Measurements from ENCODE around the gene ANKRD11.

Gene ANKRD11

GRCh38 chr16:89507214-89507833 is 17.0 kb upstream of the ANKRD11 start:
- Histone ChIP-seq H3K4me1 (ENCODE audit: insufficient read depth, poor library complexity, severe bottlenecking) (peaks cover 27% of the 10 kb centered on the region), H3K36me3 (ENCODE audit: low read depth) (peaks cover 23% of the 10 kb centered on the region), H3K27me3 (ENCODE audit: insufficient read depth, poor library complexity, severe bottlenecking) (no peaks in the 10 kb centered on the region), H3K4me3 (ENCODE audit: severe bottlenecking) (peak overlapping the region; percentile 94), H3K9me3 (ENCODE audit: severe bottlenecking) (no peaks in the 10 kb centered on the region), H3K27ac (ENCODE audit: poor library complexity, severe bottlenecking) (peak overlapping the region; percentile 83)
- no peak for TF ChIP-seq CTCF (IDR thresholded peaks at IDR 0.05; ENCODE audit: poor library complexity, severe bottlenecking)
- ATAC-seq (ENCODE audit: low read depth) (peak; percentile 29), DNase-seq (ENCODE audit: low spot score) (no peak)

DNA sequence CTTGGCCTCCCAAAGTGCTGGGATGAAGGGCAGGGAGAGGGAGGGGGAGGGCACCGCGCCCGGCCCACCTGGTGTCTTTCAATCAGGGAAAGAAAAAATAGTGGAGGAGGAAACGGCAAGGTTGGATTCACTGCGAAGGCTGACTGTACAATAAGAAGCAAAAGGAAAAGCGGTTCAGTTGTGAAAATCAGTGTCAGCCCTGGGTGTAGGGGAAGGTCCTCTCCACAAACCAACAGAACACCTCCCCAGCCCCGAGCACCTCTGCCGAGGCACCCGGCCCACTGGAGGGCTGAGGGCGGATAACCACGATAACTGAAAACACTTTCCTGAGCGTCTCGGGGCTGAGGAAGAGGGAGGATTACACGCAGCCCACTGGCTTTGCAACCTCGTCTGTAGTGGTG is 16.4 kb upstream of the ANKRD11 start:
- no peaks in the 10 kb centered on the region for H3K9me3 ChIP-seq (ENCODE audit: severe bottlenecking)
- DNase-seq (ENCODE audit: low spot score) (no peak), ATAC-seq (ENCODE audit: low read depth) (no peak)
- H3K27ac ChIP-seq (ENCODE audit: poor library complexity, severe bottlenecking): peak overlapping the region; percentile 83
- peaks cover 30% of the 10 kb centered on the region for H3K4me1 ChIP-seq (ENCODE audit: insufficient read depth, poor library complexity, severe bottlenecking)
- no peak for TF ChIP-seq CTCF (IDR thresholded peaks at IDR 0.05; ENCODE audit: poor library complexity, severe bottlenecking)
- peak overlapping the region; percentile 94 for H3K4me3 ChIP-seq (ENCODE audit: severe bottlenecking)
- no peaks in the 10 kb centered on the region for H3K27me3 ChIP-seq (ENCODE audit: insufficient read depth, poor library complexity, severe bottlenecking)
- peaks cover 18% of the 10 kb centered on the region for H3K36me3 ChIP-seq (ENCODE audit: low read depth)

DNA sequence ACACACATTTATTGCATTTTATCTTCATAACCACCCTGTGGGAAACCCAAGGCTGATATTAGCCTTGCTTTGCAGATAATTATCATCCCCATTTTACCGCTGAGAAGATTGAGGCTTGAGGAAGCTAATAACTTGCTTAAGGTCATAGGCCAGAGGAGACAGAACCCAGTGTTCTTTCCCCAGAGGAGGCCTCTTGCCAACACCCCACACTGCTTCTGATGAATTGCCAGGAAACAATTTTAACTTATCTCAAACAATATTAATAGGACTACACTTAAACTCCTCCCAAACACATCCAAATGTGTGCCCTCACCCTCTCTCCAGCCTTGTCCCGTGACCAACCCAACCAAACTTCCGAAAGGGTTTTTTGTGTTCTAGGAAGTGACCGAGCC is 15.7 kb upstream of the ANKRD11 start:
- Histone ChIP-seq H3K27me3 (ENCODE audit: insufficient read depth, poor library complexity, severe bottlenecking) (no peaks in the 10 kb centered on the region), H3K27ac (ENCODE audit: poor library complexity, severe bottlenecking) (peak overlapping the region; percentile 83), H3K9me3 (ENCODE audit: severe bottlenecking) (no peaks in the 10 kb centered on the region), H3K36me3 (ENCODE audit: low read depth) (peaks cover 11% of the 10 kb centered on the region), H3K4me3 (ENCODE audit: severe bottlenecking) (no peak overlapping the region), H3K4me1 (ENCODE audit: insufficient read depth, poor library complexity, severe bottlenecking) (peaks cover 30% of the 10 kb centered on the region)
- no peak for ATAC-seq (ENCODE audit: low read depth)
- no peak for TF ChIP-seq CTCF (IDR thresholded peaks at IDR 0.05; ENCODE audit: poor library complexity, severe bottlenecking)
- no peak for DNase-seq (ENCODE audit: low spot score)

DNA sequence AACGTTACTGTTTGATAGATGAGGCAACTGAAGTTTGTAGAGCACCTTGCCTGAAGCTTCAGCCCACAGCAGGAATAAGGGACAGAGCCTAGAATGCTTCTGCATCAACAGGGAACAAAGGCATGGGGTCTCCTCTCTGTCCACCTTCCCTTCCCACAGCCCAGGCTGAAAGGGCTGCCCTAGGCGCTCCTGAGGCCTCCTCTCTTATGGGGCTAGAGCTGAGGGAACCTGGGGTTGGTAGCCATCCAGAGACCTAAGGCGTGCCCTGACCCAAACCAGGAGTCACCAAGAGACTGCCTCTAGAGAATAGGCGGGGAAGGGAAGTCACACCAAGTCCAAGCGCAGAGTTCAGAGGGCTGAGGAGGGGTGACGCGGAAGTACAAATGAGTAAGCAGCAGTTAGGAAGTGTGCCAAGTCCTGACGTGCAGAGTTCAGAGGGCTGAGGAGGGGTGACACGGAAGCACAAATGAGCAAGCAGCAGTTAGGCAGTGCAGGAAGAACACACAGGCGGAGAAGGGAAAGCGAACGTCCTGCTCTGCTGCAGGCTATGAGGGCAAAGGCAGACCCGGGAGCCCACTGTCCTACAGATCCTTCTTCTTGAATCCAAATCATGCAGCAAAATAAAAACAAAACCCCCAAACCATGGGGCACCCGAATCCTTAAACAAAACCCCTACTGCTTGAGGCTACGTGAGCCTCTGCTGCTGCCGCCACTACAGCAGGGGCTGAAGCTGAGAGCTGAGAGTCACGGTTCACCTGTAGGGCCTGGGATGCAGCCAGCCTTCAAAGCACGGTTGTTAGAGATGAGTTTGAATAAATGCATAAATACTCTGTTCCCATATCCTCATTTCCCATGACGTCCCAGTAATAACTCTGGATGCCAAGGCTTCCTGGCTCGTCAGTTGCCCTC is 15.1 kb upstream of the ANKRD11 start:
- Histone ChIP-seq H3K9me3 (ENCODE audit: severe bottlenecking) (no peaks in the 10 kb centered on the region), H3K4me3 (ENCODE audit: severe bottlenecking) (no peak overlapping the region), H3K27me3 (ENCODE audit: insufficient read depth, poor library complexity, severe bottlenecking) (no peaks in the 10 kb centered on the region), H3K36me3 (ENCODE audit: low read depth) (peaks cover 5% of the 10 kb centered on the region), H3K4me1 (ENCODE audit: insufficient read depth, poor library complexity, severe bottlenecking) (peaks cover 30% of the 10 kb centered on the region), H3K27ac (ENCODE audit: poor library complexity, severe bottlenecking) (peak overlapping the region; percentile 83)
- TF ChIP-seq CTCF (IDR thresholded peaks at IDR 0.05; ENCODE audit: poor library complexity, severe bottlenecking): no peak
- ATAC-seq (ENCODE audit: low read depth) (peak; percentile 48), DNase-seq (ENCODE audit: low spot score) (peak; percentile 87)
